Immature natural killer cell (primary cell): ENCODE data around the gene MYOM1. TPM values are rescaled to one million over a fixed set of nuclear protein-coding genes. Genes with fewer than 3 reads are reported as not detected.

Experiments
- DNase-seq, 3 donors: peaks; one replicate each; pipeline ENCODE4 v3.0.0; 2022; ENCODE audit warnings: mixed read lengths in 1 of 3
- H3K27ac Mint-ChIP-seq, 6 donors: one replicate each; pipeline ENCODE4 v1.8.0; 2020; ENCODE audit warnings: mixed read lengths in 6 of 6, mild to moderate bottlenecking in 5 of 6, inconsistent platforms in 4 of 6, moderate library complexity in 3 of 6
- H3K27me3 Mint-ChIP-seq, 3 donors: one replicate each; pipeline ENCODE4 v1.8.0; 2020 to 2021; ENCODE audit warnings: low read depth in 3 of 3, mild to moderate bottlenecking in 3 of 3, mixed read lengths in 3 of 3, moderate library complexity in 3 of 3, inconsistent platforms in 1 of 3
- H3K36me3 Mint-ChIP-seq, 3 donors: one replicate each; pipeline ENCODE4 v1.8.0; 2020; ENCODE audit warnings: mixed read lengths in 3 of 3, inconsistent platforms in 2 of 3, mild to moderate bottlenecking in 2 of 3
- H3K4me1 Mint-ChIP-seq, 2 donors: one replicate each; pipeline ENCODE4 v1.8.0; 2020; ENCODE audit warnings: inconsistent platforms in 2 of 2, mild to moderate bottlenecking in 2 of 2, mixed read lengths in 2 of 2, moderate library complexity in 1 of 2
- H3K4me3 Mint-ChIP-seq, 5 donors: one replicate each; pipeline ENCODE4 v1.8.0; 2020; ENCODE audit warnings: mild to moderate bottlenecking in 5 of 5, mixed read lengths in 5 of 5, inconsistent platforms in 3 of 5, moderate library complexity in 3 of 5
- H3K9me3 Mint-ChIP-seq, 6 donors: one replicate each; pipeline ENCODE4 v1.8.0; 2020; ENCODE audit warnings: mild to moderate bottlenecking in 6 of 6, mixed read lengths in 6 of 6, inconsistent platforms in 4 of 6, moderate library complexity in 3 of 6
- polyA plus RNA-seq, 3 donors: library from polyadenylated mRNA; unstranded; fragments of 300-500 nt; fragmentation: Illumina TruSeq; gene quantifications; one replicate each; pipeline ENCODE4 v1.2.3, GENCODE V29; 2021

Gene MYOM1
- polyA plus RNA-seq, 3 donors from 2014 or later = 0.72 to 1.2 TPM; not detected in 1

GRCh38 chr18:3180325-3180724 is 39.4 kb downstream of the MYOM1 start:
- peaks cover 0 to 3% (median 0%) of the 10 kb centered on the region in 3 donors for H3K36me3 Mint-ChIP-seq
- H3K9me3 Mint-ChIP-seq = no peaks in the 10 kb centered on the region
- H3K27me3 Mint-ChIP-seq = peaks cover 0 to 7% (median 0%) of the 10 kb centered on the region in 3 donors
- H3K4me1 Mint-ChIP-seq = peaks cover 4 to 8% of the 10 kb centered on the region in 2 donors
- no peak overlapping the region for H3K4me3 Mint-ChIP-seq
- H3K27ac Mint-ChIP-seq = peak overlapping the region in 1 of 6 donors; percentile 31
- no peak for DNase-seq

GRCh38 chr18:3179430-3180089 is 40.2 kb downstream of the MYOM1 start:
- Mint-ChIP-seq H3K36me3 (peaks cover 0 to 3% (median 0%) of the 10 kb centered on the region in 3 donors), H3K4me3 (no peak overlapping the region), H3K9me3 (no peaks in the 10 kb centered on the region), H3K27ac (peak overlapping the region in 2 of 6 donors; percentile 15 to 54), H3K4me1 (peaks cover 4 to 8% of the 10 kb centered on the region in 2 donors), H3K27me3 (peaks cover 0 to 7% (median 0%) of the 10 kb centered on the region in 3 donors)
- no peak for DNase-seq

GRCh38 chr18:3177902-3178687 is 41.7 kb downstream of the MYOM1 start:
- Mint-ChIP-seq H3K27me3 (peaks cover 0 to 7% (median 0%) of the 10 kb centered on the region in 3 donors), H3K4me3 (peak overlapping the region in 2 of 5 donors; percentile 6 to 28), H3K4me1 (peaks cover 4 to 8% of the 10 kb centered on the region in 2 donors), H3K9me3 (no peaks in the 10 kb centered on the region), H3K27ac (peak overlapping the region in 5 of 6 donors; percentile 4 to 79 (median 50)), H3K36me3 (peaks cover 0 to 3% (median 0%) of the 10 kb centered on the region in 3 donors)
- peak; percentile 35 to 54 (median 42) for DNase-seq

GRCh38 chr18:3175195-3175758 is 44.5 kb downstream of the MYOM1 start:
- H3K4me3 Mint-ChIP-seq = no peak overlapping the region
- peaks cover 0 to 7% (median 0%) of the 10 kb centered on the region in 3 donors for H3K27me3 Mint-ChIP-seq
- no peaks in the 10 kb centered on the region for H3K9me3 Mint-ChIP-seq
- peaks cover 4 to 8% of the 10 kb centered on the region in 2 donors for H3K4me1 Mint-ChIP-seq
- H3K36me3 Mint-ChIP-seq = no peaks in the 10 kb centered on the region
- H3K27ac Mint-ChIP-seq = no peak overlapping the region
- DNase-seq = no peak

- Mint-ChIP-seq H3K27ac (no peak overlapping the region), H3K4me3 (no peak overlapping the region), H3K36me3 (peaks cover 3 to 5% (median 4%) of the 10 kb centered on the region in 3 donors), H3K4me1 (no peaks in the 10 kb centered on the region), H3K27me3 (no peaks in the 10 kb centered on the region), H3K9me3 (no peaks in the 10 kb centered on the region)
- no peak for DNase-seq
Measured at GRCh38 chr18:3172097-3172496, 47.7 kb downstream of the MYOM1 start.

GRCh38 chr18:3171631-3172030 is 48.1 kb downstream of the MYOM1 start:
- Mint-ChIP-seq H3K9me3 (no peaks in the 10 kb centered on the region), H3K4me3 (no peak overlapping the region), H3K36me3 (peaks cover 3 to 9% (median 4%) of the 10 kb centered on the region in 3 donors), H3K27me3 (no peaks in the 10 kb centered on the region), H3K4me1 (no peaks in the 10 kb centered on the region), H3K27ac (no peak overlapping the region)
- DNase-seq = no peak

- no peaks in the 10 kb centered on the region for H3K27me3 Mint-ChIP-seq
- no peaks in the 10 kb centered on the region for H3K9me3 Mint-ChIP-seq
- no peaks in the 10 kb centered on the region for H3K4me1 Mint-ChIP-seq
- peaks cover 3 to 9% (median 4%) of the 10 kb centered on the region in 3 donors for H3K36me3 Mint-ChIP-seq
- no peak for DNase-seq
- H3K27ac Mint-ChIP-seq = no peak overlapping the region
- H3K4me3 Mint-ChIP-seq = no peak overlapping the region
Measured at GRCh38 chr18:3170441-3171161, 49.2 kb downstream of the MYOM1 start.

GRCh38 chr18:3164381-3164780 is 55.4 kb downstream of the MYOM1 start:
- no peak overlapping the region for H3K4me3 Mint-ChIP-seq
- H3K27me3 Mint-ChIP-seq = no peaks in the 10 kb centered on the region
- no peaks in the 10 kb centered on the region for H3K9me3 Mint-ChIP-seq
- no peak overlapping the region for H3K27ac Mint-ChIP-seq
- no peaks in the 10 kb centered on the region for H3K4me1 Mint-ChIP-seq
- DNase-seq = no peak
- H3K36me3 Mint-ChIP-seq = peaks cover 11 to 33% (median 12%) of the 10 kb centered on the region in 3 donors

GRCh38 chr18:3163968-3164367 is 55.8 kb downstream of the MYOM1 start:
- Mint-ChIP-seq H3K4me1 (no peaks in the 10 kb centered on the region), H3K4me3 (no peak overlapping the region), H3K36me3 (peaks cover 11 to 34% (median 13%) of the 10 kb centered on the region in 3 donors), H3K27ac (no peak overlapping the region), H3K27me3 (no peaks in the 10 kb centered on the region), H3K9me3 (no peaks in the 10 kb centered on the region)
- no peak for DNase-seq

- H3K36me3 Mint-ChIP-seq = peaks cover 8 to 30% (median 9%) of the 10 kb centered on the region in 3 donors
- no peaks in the 10 kb centered on the region for H3K9me3 Mint-ChIP-seq
- DNase-seq = no peak
- H3K4me3 Mint-ChIP-seq = no peak overlapping the region
- no peaks in the 10 kb centered on the region for H3K4me1 Mint-ChIP-seq
- no peak overlapping the region for H3K27ac Mint-ChIP-seq
- H3K27me3 Mint-ChIP-seq = peaks cover 0 to 2% (median 0%) of the 10 kb centered on the region in 3 donors
Measured at GRCh38 chr18:3162181-3162580, 57.6 kb downstream of the MYOM1 start.

GRCh38 chr18:3159830-3160229 is 59.9 kb downstream of the MYOM1 start:
- peaks cover 0 to 2% (median 0%) of the 10 kb centered on the region in 3 donors for H3K27me3 Mint-ChIP-seq
- no peak overlapping the region for H3K4me3 Mint-ChIP-seq
- H3K4me1 Mint-ChIP-seq = no peaks in the 10 kb centered on the region
- DNase-seq = no peak
- H3K27ac Mint-ChIP-seq = no peak overlapping the region
- peaks cover 8 to 25% (median 9%) of the 10 kb centered on the region in 3 donors for H3K36me3 Mint-ChIP-seq
- H3K9me3 Mint-ChIP-seq = no peaks in the 10 kb centered on the region

GRCh38 chr18:3157606-3158005 is 62.2 kb downstream of the MYOM1 start:
- Mint-ChIP-seq H3K4me3 (no peak overlapping the region), H3K36me3 (peaks cover 4 to 15% (median 8%) of the 10 kb centered on the region in 3 donors), H3K27me3 (peaks cover 0 to 2% (median 0%) of the 10 kb centered on the region in 3 donors), H3K27ac (no peak overlapping the region), H3K4me1 (peaks cover 0 to 4% of the 10 kb centered on the region in 2 donors), H3K9me3 (no peaks in the 10 kb centered on the region)
- DNase-seq = no peak

GRCh38 chr18:3157086-3157485 is 62.7 kb downstream of the MYOM1 start:
- Mint-ChIP-seq H3K27ac (peak overlapping the region in 1 of 6 donors; percentile 11), H3K36me3 (peaks cover 4 to 11% (median 8%) of the 10 kb centered on the region in 3 donors), H3K27me3 (peaks cover 0 to 2% (median 0%) of the 10 kb centered on the region in 3 donors), H3K4me1 (peaks cover 0 to 4% of the 10 kb centered on the region in 2 donors), H3K4me3 (no peak overlapping the region), H3K9me3 (no peaks in the 10 kb centered on the region)
- DNase-seq = no peak
